ENCODE measurements around the gene CALY. TPM values are rescaled to one million over a fixed set of nuclear protein-coding genes. Genes with fewer than 3 reads are reported as not detected.

The CALY gene
- total RNA-seq: not detected in 2 replicates

DNA sequence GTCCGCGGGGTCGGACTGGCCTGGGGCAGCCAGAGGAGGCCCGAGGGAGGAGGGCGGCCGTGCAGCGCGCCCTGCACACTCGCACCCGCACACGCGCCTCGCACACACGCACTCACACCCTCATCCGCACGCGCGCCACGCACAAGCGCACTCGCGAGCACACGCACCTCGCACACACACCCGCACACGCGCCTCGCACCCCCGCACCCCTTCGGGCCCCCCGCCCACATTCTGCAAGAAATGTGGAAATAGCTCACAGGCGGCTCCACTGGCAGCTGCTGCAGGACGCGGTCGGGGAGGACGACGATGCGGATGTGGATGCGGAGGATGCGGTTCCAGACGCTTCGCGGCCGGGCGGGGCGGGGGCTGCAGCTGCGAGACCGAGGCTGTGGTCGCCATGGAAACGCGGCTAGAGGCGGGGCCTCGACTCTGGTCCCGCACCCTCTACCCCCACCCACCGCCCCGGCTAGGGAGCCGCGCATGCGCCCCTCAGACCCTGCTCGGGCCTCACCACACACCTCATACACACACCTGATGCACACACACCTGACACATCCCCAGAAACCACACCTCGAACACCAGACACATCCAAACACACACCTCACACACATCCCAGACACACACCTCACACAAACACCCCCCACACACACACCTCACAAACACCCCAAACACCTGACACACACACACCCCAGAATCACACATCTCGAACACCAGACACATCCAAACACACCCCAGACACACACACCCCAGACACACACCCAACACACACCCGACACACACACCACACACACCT, at the start of gene CALY:
Gene CALY (minus strand): TSS at position 320 of the 793 bp plus-strand sequence. CDS start 7,907 bp downstream, outside the sequence.

GRCh38 chr10:133379152-133379800, 42.6 kb upstream of the CALY start, which contains the start of gene PAOX:
Gene PAOX, plus strand, starts transcription at chr10:133379262. Its CDS starts 55 bp downstream, at chr10:133379317.

GRCh38 chr10:133373174-133374090, 36.7 kb upstream of the CALY start, which contains the start of gene ECHS1:
Gene ECHS1, minus strand, starts transcription at chr10:133373354. Its CDS starts 21 bp downstream, at chr10:133373333.

DNA sequence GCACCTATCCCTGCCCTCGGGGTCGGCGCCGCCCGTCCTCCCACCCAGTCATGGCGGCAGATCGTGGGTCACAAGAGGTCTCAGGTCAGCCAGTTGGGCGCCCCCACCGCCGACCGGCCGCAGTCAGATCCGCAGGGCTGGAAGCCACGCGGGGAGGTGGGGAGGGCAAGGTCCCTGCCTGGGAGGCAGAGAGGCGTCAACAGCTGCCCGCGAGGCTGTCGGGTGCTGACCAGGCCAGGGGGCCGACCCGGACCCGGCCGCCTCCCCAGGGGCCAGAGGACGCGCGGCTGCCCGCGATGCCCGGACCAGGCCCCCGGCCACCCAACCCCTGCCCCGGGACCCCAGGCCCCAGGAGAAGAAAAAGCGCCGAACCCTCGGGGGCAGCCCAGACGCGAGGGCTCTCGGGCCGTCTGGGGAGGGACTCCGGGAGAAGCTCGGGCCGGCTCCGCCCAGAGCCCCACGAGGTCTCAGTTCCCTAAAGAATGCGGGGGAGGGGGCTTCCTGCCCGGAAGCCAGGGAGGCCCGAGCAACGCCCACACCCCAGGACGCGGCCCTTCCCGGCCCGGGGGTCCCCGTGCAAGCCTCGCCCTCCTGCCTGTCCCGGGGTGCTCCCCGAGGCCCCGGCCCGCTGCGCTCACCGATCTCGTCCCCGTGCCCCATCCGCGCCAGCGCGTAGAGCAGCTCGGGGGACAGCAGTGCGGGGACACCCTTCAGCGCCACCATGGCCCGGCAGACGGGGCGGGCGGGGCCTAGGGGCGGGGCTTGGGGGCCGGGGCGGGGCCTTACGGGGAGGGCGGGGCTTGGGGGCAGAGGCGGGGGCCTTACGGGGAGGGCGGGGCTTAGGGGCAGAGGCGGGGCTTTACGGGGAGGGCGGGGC, 20.8 kb upstream of the CALY start, which contains the start of gene FUOM:
Gene FUOM (minus strand): TSS at position 735 of the 877 bp plus-strand sequence. CDS start 12 bp downstream, at position 723.

DNA sequence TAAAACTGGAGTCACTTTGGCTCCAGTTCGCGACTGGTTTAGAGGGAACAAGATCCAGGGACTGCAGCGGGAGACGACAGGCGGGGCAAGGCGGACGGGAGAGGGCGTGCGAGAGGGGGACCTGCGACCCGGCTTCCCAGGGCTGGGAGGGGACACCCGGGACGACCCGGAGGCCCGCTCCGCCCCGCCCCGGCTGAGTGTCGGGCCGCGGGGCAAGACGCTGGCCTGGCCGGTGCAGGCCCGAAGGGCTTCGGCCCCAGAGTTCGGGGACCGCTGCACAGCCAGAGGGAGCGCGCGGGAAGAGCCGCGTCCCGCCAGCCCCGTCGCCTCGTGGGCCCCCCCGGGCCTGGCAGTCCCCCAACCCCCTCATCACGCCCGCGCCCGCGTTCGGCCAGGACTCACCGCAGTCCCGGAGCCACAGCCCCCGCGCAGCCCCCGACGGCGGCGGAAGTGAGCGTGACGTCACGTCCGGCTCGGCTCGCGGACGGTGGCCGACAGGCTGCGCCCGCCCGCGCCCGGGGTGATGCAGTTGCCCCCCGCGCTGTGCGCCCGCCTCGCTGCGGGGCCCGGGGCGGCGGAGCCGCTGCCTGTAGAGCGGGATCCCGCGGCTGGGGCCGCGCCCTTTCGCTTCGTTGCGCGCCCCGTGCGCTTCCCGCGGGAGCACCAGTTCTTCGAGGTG, 28.1 kb downstream of the CALY start, which contains the start of the genes TUBGCP2 and ZNF511:
Gene TUBGCP2 (minus strand): TSS at position 452 of the 679 bp plus-strand sequence. CDS start 5,931 bp downstream, outside the sequence.
Gene ZNF511 (plus strand): TSS at position 494 of the 679 bp plus-strand sequence. CDS start 30 bp downstream, at position 524.

GRCh38 chr10:133276435-133277201, 60.1 kb downstream of the CALY start, which contains the start of gene ADAM8:
Gene ADAM8, minus strand, starts transcription at chr10:133276868. Its CDS starts 51 bp downstream, at chr10:133276817.

Small RNA genes lying within 50 kb of the gene (small RNA-seq; reads per million reads assigned to genes)
- gene AL360181.4 (ENCODE audit: low replicate concordance) (not detected), gene BANF1P2 (ENCODE audit: low replicate concordance) (not detected), gene MIR3944 (ENCODE audit: low replicate concordance) (not detected)

Other genes starting within 250 kb of the CALY start
- gene ADGRA1, start 249.0 kb downstream of the CALY start, total RNA-seq: not detected in 2 replicates
- under 0.01 and 0.66 TPM in 2 replicates for gene KNDC1, start 176.7 kb downstream of the CALY start, total RNA-seq
- not detected in 2 replicates for gene UTF1, start 106.7 kb downstream of the CALY start, total RNA-seq
- gene VENTX, start 99.0 kb downstream of the CALY start, total RNA-seq: not detected in 2 replicates
- gene ADAM8, start 60.0 kb downstream of the CALY start, total RNA-seq: 2.6 and 18.3 TPM in 2 replicates
- gene TUBGCP2, start 28.0 kb downstream of the CALY start, total RNA-seq: 58.6 and 122 TPM in 2 replicates
- 15.1 and 40.2 TPM in 2 replicates for gene ZNF511, start 28.0 kb downstream of the CALY start, total RNA-seq
- gene PRAP1, start 10.5 kb upstream of the CALY start, total RNA-seq: not detected in 2 replicates
- gene FUOM, start 21.1 kb upstream of the CALY start, total RNA-seq: 7.7 and 10.1 TPM in 2 replicates
- gene ECHS1, start 36.5 kb upstream of the CALY start, total RNA-seq: 49.7 and 62.7 TPM in 2 replicates
- 7.9 and 8.5 TPM in 2 replicates for gene PAOX, start 42.4 kb upstream of the CALY start, total RNA-seq
- 33.9 and 36.1 TPM in 2 replicates for gene MTG1, start 57.3 kb upstream of the CALY start, total RNA-seq
- under 0.01 TPM in 2 replicates for gene SPRN, start 87.7 kb upstream of the CALY start, total RNA-seq
- gene SCART1, start 117.0 kb upstream of the CALY start, total RNA-seq: 2.1 and 3.1 TPM in 2 replicates
- gene CYP2E1, start 190.5 kb upstream of the CALY start, total RNA-seq: 0.57 and 3.5 TPM in 2 replicates
- gene SYCE1, start 228.7 kb upstream of the CALY start, total RNA-seq: 8.3 and 9.7 TPM in 2 replicates